Glomerular endothelial cell (primary cell): ENCODE results near the gene RPS27A. TPM values are rescaled to one million over a fixed set of nuclear protein-coding genes. Genes with fewer than 3 reads are reported as not detected.
"Not testable (repeated sequence)": the region's sequence is repeated elsewhere in the genome, so short reads cannot be mapped to it uniquely, and the experiment has no call there.

Source experiments
- DNase-seq: peaks from one replicate; pipeline ENCODE4 v3.0.0-alpha.2; 2011; ENCODE audit warnings: low read depth, low spot score; ENCODE audit errors: extremely low read depth
- total RNA-seq: library from RNA; depleted of rRNA; stranded (reverse); fragments of >200 nt; gene quantifications from 2 replicates; pipeline ENCODE4 v1.2.3, GENCODE V29; 2015

The RPS27A gene
- total RNA-seq, 1 donor from 2014 or later: 926 TPM

DNA sequence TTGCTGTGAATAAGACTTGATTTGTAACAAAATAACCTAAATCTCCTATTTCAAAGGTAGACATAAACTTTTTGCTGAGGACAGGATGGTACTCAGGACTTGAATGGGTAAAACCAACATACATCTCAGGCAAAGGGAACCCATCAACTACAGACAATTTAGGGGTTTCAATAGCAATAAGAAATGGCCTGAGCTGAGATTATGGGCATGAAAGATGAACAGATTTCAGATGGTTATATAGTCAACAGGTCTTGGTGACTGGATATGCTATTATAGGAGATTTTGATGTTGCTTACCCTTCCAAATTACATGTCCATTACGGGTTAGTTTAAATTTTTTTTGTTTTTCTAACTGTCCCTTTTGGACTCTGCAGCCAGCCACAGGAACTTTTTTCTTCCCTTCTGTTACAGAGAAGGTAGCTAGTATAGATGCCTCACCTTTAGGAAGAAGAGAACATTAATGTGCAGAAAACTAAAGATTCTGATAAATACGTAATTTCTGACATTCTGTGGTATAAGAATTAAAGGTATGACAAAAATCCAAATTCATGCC lies 4.6 kb downstream of the RPS27A start:
- no peak for DNase-seq

DNA sequence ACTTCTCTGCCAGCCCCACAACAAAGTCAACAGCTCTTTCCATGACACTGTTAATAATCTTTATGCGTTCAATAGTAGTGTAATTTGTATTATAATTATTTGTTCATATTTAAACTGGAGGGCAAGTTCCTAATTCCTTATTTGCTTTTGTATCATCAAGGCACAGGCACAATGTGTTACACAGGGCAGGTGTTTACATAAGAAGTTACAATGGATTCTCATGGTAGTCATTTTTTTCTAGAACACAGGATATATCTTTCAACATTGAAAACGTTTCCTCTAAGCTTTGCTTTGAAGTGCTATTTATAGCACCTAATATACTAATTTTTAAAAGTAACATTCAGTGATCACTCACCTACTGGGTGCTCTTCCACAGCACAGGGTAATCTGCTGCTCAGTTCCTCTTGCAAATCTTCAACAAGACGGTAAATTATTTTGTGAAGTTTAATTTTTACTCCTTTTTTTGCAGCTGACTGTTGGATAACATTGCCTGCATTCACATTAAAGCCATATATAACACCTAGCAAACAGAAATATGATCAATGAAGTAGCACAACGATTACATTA lies 7.3 kb downstream of the RPS27A start:
- no peak for DNase-seq

DNA sequence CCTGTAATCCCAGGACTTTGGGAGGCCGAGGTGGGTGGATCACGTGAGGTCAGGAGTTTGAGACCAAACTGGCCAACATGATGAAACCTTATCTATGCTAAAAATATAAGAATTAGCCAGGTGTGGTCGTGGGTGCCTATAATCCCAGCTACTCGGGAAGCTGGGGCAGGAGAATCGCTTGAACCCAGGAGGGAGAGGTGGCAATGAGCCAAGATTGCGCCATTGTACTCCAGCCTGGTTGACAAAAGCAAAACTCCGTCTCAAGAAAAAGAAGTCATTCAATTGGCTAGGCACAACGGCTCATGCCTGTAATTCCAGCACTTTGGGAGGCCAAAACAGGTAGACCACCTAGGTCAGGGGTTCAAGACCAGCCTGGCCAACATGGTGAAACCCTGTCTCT lies 9.1 kb downstream of the RPS27A start:
- not testable (repeated sequence) for DNase-seq

DNA sequence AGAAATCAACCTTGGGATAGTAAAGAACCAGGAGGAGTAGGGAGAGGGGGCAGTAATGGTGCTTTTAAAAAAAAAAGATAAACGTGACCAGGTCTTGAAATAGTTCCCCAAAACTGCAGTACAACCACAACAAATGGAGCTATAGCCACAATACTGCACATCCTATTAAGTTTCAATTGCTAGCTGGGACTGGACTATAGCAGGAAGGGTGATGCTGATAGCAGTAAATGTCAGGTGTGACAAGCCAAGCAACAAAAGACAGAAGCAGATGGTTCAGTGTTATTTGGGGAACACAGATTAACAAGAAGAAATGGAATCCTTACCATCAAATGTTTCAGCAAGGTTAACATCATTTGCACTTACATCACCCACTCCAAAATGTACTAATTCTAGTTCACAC lies 10.1 kb downstream of the RPS27A start:
- no peak for DNase-seq

DNA sequence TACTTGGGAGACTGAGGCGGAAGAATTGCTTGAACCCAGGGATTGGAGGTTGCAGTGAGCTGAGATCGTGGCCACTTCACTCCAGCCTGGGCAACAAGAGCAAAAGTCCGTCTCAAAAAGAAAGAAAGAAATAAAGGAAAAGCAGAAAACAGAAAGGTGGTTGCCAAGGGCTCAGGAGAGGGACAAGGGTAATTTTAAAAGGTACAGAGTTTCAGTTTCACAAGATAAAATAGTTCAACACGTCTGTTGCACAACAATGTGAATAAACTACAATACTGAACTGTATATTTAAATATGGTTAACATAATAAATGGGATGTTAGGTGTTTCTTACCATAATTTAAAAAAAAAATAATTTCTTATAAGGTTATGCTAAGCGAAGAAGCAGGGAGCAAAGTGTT lies 12.9 kb downstream of the RPS27A start:
- no peak for DNase-seq

DNA sequence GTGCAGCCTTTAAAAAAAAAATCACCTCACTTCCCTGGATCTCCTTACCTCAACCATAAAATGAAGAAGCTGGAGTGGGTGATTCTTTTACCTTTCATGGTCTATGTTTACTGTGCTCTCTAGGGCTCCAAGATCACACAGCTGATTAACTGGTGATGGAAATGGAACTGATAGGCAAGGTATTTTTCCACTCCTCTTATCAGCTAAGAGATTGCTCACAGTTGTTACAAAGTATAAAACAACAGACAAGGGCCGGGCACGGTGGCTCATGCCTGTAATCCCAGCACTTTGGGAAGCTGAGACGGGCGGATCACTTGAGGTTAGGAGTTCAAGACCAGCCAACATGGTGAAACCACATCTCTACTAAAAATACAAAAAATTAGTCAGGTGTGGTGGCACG lies 14.5 kb downstream of the RPS27A start:
- DNase-seq: no peak

DNA sequence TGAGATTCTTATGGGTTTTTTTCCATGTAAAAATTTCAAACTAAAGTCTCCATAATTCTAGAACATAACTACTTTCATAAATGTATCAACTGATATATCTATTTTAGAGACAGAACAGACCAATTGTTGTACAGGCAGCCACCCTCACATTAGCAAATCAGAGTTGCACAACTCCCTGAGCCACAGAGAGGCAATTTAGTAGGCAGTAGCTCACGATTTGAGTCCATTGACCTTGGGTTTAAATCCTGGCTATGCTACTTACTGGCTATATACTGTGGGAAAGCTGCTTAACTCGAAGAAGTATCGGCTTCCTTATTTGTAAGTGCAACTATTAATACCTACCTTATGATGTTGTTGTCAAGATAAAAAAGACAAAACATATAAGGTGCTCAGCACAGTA lies 20.3 kb downstream of the RPS27A start:
- DNase-seq: no peak

DNA sequence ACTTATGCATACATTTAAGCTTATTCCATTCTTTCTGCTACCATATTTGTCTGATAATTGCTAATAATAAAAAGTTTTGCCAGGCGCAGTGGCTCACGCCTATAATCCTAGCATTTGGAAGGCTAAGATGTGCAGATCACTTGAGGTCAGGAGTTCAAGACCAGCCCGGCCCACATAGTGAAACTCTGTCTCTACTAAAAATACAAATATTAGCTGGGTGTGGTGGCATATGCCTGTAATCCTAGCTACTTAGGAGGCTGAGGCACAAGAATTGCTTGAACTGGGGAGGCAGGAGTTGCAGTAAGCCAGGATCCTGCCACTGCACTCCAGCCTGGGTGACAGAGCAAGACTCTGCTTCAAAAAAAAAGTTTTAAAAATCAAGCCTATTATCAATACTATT lies 27.1 kb downstream of the RPS27A start:
- DNase-seq: not testable (repeated sequence)

DNA sequence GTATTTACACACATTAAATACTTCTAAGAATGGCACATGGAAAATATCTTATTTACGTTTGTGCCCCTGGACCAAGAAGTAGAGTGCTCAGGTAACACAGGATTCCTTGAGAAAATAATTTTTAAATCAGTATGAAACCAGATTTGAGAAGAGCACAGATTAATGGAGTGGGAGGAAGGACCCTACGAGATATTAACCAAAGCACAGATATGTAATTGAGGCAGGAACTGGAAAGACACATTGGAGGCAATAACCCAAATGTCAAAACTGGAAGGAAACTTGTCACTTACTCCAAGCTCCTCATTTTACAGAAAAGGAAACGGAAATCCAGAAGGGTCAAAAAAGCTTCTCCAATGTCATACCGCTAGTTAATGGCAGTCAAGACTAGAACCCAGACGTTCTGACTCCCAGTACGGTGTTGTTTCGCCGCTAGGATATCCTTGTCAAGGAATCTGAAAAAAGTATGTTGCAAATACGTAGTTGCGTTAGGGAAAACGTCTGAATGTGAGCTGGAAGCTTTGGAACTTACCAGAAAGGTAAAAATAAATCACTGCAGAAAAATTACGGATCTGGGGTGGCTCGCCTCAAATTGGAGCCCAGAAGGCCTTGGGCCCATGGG lies 35.9 kb downstream of the RPS27A start:
- no peak for DNase-seq

DNA sequence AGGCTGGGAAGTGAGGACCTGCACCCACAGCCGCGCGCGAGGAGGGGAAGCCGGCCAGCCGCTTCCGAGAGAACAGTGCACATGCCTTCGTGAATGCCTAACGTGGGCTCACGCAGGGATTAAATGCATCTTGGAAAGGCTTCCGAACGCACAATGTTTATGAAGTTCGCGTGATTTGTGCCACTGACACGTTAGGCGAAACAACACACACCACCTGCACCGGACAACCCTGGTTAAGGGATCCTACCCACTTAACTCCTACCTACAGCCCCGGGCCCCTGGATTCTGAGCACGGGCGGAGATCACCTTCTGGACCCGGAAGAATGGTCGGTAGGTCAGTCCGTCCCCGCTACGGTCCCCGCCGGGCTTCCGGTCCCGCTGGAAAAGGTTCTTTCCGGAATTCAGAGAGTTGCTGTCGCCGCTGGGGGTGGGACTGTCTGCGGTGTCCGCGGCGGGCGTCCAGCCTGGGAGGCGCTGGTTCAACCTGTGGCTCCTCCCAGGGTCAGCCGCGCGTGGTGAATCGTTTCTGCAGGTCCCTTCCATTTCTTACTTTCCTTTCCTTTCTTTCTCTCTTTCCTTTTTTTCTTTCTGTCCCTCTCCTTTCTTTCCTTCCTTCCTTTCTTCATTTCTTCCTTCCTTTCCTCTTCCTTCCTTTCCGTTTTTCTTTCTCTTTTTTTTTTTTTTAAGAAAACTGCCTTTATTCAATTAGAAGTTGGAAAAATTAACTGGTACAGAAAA lies 36.6 kb downstream of the RPS27A start, which contains the start of gene MTIF2:
Gene MTIF2, minus strand, starts transcription at position 325 of the 738 bp plus-strand sequence. CDS start 5,373 bp downstream, outside the sequence.
- peak; percentile 64 for DNase-seq

DNA sequence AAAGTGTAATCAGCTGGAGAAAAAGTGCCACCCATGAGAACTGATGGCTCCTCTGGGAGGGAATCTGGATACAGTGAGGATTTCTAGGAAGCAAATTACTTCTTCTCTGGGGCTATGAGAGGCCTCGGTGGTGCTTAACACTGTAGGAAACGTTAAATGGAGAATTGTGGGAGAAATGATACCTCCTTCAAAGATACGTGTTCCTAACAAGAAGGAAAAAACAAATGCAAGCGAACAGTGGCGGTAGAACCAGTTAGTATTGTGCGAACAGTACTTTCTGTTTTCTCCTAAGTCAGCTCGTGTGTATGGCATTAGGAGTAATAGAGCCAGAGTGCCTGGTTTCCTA lies 37.1 kb downstream of the RPS27A start:
- DNase-seq: no peak

DNA sequence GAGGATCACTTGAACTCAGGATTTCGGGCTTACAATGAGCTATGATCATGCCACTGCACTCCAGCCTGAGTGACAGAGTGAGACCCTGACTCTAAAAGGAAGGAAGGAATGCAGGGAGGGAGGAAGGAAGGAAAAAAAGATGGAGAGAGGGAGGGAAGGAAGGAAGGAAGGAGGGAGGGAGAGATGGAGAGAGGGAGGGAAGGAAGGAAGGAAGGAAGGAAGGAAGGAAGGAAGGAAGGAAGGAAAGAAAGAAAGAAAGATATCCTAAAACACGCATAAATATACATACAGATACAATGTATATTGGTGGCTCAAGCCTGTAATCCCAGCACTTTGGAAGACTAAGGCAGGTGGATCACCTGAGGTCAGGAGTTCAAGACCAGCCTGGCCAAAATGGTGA lies 41.9 kb downstream of the RPS27A start:
- not testable (repeated sequence) for DNase-seq

DNA sequence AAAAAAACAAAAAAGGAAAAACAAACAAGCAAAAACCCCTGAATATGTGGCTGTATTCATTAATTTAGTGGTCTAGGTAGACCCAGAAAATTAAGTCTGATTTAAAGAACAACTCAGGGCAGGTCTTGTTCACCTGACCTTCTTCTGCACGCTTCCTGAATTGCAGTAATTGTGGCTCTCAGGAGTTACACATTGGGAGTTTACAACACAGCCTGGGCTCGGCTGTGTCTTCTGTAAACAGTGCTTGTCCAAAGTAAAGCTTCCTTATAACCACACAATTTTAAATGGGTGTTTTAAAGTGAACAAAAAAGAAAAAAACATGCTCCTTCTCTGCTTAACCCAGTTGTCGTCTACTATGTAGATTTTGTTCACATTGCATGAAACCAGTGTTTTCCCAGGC lies 44.8 kb downstream of the RPS27A start:
- no peak for DNase-seq

DNA sequence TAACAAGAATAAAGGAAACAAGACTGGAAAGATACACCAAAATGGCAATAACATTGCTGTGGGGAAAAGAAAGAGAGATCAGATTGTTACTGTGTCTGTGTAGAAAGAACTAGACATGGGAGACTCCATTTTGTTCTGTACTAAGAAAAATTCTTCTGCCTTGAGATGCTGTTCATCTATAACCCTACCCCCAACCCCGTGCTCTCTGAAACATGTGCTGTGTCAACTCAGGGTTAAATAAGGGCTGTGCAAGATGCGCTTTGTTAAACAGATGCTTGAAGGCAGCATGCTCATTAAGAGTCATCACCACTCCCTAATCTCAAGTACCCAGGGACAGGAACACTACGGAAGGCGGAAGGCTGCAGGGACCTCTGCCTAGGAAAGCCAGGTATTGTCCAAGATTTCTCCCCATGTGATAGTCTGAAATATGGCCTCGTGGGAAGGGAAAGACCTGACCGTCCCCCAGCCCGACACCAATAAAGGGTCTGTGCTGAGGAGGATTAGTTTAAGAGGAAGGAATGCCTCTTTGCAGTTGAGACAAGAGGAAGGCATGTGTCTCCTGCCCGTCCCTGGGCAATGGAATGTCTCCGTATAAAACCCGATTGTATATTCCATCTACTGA lies 46.8 kb downstream of the RPS27A start:
- not testable (repeated sequence) for DNase-seq

DNA sequence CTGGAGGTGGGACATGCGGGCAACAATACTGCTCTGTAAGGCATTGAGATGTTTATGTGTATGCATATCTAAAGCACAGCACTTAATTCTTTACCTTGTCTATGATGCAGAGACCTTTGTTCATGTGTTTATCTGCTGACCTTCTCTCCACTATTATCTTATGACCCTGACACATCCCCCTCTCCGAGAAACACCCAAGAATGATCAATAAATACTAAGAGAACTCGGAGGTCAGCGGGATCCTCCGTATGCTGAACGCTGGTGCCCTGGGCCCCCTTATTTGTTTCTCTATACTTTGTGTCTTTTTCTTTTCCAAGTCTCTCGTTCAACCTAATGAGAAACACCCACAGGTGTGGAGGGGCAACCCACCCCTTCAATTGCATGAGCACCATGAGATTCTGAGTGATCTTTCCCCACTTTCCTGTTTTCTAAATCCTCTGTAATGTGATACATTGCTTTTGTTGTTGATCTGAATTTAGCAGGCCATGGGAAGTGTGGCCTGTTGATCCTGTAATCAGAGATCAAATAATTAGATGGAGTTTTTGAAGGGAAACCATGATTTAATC lies 47.5 kb downstream of the RPS27A start:
- DNase-seq: not testable (repeated sequence)

DNA sequence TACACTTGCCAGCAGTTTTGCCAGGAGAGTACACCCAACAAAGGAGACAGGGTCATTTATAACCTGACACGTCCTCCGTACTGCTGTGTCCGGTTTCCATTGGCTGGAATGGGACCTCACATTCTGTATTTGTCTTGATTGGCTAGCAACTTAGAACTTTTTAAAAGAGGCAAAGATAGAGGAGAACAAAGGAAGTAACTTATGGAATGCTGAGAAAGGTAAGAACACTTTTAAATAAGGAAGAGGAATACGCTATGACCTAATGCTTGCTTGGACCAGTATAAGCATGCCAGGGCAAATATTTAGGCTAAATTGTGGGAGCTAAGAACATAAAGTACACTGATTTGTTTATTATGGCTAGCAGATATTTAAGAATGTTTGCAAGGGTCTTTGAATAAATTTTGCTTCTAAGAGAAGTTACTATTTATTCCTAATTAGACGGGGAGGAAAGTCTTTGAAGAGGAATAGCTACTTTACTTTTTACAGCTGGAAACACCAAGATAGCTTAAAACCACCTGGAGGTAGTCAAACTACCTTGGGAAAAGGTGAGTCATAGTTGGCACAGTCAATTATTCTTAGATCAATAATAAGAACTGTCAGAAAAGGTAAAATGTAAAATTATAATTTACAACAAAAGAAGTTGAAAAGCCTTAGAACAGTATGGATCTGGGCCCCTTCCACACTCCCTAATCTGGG lies 48.5 kb downstream of the RPS27A start:
- not testable (repeated sequence) for DNase-seq

DNA sequence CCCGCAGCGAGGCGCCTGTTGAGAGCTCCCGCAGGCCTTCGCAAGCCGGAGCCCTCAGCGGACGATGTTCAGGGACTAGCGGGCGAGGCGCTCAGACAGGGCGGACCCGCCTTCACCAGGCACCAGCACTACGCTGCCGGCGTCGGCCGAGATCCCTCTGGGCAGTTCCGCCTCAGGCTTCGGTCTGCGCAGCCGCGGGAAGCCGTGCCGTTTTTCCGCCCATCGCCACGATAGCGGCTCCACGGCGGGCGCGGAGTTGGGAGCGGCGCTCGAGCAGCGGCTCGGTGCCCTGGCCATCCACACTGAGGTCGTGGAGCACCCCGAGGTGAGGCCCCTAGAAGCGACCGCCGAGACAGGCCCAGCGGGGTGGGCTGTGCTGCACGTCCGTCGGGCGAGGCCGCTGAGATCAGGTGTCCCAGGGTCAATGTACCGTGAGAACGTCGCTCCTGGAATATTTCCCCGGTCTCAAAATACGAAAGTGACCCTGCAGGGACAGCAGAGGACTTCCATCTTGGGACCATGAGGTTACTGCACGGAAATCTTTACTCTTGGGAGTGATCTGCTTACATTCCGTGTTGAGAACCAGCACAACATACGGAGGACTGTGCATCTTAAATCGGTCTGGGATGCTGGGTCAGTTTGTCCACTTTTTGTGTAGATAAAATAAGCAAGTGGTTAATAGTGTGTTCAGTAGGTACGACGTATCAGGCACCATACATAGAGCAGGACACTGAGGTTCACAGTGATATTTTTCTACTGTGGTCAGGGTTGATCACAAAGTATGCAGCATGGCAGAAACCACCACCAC lies 49.8 kb downstream of the RPS27A start:
- DNase-seq: peak; percentile 55

DNA sequence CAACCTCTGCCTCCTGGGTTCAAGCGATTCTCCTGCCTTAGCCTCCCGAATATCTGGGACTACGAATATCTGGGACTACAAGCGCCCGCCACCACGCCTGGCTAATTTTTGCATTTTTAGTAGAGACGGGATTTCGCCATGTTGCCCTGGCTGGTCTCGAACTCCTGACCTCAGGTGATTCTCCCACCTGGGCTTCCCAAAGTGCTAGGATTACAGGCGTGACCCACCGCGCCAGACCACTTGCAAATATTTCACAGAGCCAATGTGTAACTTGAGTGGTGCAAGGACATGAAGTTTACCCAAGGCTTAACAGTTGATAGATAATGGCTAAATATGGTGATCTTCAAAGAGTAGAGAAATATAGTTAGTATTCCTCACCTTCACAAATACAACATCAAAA lies 50.6 kb downstream of the RPS27A start:
- DNase-seq: no peak
